GM19239 (cell line): ENCODE data around the gene ZNF217.
"Not testable (repeated sequence)": the region's sequence is repeated elsewhere in the genome, so short reads cannot be mapped to it uniquely, and the experiment has no call there.

Experiments used
- DNase-seq: peaks from one replicate; pipeline ENCODE4 v3.0.0; 2011; ENCODE audit warnings: low spot score; ENCODE audit not compliant: insufficient read length
- FAIRE-seq: peaks from 2 replicates; lab custom pipeline; 2011; peaks lifted over from hg19 to GRCh38; lab: Jason Lieb, UNC

Gene ZNF217

DNA sequence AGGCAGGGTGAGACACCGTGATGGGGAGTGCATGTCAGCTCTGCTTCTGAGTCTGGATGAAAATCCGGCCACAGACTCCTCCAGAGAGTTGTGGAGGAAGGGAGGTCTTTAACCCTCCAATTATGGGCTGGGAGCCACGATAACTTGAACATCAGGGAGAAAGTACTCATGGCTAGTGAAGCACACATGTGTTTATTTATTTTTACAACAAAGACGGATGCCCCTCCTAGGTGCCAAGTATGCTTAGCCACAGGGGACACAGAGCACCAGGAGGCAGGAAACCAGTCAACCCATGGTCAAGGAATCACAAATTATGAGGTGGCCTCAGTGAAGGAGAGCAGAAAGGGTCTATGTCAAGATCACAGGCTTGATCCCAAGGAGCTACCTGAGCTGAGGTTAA lies 54.1 kb downstream of the ZNF217 start:
- no peak for DNase-seq
- FAIRE-seq, result no peak

DNA sequence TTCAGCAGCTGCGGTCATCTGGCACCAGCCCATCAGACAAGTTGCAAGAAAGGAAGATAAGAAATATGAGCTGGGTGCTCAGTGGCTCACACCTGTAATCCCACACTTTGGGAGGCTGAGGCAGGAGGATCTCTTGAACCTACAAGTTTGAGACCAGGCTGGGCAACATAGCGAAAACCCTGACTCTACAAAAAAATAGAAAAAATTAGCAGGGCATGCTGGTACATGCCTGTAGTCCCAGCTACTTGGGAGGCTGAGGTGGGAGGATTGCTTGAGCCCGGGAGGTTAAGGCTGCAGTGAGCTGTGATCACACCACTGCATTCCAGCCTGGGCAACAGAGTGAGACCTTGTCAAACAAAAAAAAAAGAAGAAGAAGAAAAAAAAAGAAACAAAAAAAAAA lies 57.3 kb downstream of the ZNF217 start:
- FAIRE-seq, DNase-seq: not testable (repeated sequence)

DNA sequence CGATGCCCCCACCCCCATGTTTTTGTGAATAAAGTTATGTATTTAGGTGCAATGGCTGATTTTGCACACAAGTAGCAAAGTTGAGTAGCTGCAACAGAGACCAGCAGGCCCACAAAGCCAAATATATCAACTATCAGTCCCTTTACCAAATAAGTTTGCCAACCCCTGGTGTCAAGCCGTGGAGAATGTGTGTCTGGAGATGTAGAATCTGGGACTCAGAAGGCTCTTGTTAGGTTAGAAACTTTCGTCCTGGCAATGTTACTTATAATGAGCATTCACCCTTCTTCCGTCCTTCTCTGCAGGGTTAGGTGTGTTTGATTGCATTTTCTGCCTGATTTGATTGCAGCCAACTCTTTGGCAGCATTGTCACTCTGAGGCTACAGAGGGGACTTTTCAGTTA lies 57.8 kb downstream of the ZNF217 start:
- no peak for FAIRE-seq
- DNase-seq, result no peak

DNA sequence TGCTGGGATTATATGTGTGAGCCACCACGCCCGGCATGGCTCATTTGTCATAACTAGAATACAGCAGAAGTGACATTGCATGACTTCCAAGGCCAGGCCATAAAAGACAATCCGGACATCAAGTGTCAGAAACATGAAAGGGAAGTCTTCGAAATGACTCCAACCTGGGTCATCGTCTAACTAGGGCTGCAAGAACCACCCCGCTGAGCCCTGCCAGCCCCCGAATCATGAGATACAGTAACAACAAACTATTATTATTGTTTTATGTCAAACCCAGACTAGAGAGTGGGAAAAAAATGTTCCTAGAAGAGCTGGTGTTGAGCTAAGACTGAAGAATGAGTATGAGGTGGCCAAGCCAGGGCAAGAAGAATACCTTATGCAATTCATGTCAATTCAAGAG lies 59.6 kb downstream of the ZNF217 start:
- no peak for FAIRE-seq
- DNase-seq, result no peak

DNA sequence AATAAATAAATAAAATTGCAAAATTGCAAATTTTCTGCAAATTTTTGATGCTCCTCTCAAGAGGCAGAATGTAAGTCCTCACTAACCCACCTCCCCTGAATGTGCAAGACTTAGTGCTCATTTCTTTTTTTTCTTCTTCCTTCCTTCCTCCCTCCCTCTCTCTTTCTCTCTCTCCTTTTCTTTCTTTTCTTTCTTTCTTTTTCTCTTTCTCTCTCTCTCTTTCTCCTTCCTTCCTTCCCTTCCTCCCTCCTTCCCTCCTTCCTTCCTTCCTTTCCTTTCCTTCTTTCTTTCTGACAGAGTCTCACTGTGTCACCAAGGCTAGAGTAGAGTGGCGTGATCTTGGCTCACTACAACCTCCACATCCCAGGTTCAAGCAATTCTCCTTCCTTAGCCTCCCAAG lies 60.1 kb downstream of the ZNF217 start:
- DNase-seq (no peak), FAIRE-seq (no peak)

DNA sequence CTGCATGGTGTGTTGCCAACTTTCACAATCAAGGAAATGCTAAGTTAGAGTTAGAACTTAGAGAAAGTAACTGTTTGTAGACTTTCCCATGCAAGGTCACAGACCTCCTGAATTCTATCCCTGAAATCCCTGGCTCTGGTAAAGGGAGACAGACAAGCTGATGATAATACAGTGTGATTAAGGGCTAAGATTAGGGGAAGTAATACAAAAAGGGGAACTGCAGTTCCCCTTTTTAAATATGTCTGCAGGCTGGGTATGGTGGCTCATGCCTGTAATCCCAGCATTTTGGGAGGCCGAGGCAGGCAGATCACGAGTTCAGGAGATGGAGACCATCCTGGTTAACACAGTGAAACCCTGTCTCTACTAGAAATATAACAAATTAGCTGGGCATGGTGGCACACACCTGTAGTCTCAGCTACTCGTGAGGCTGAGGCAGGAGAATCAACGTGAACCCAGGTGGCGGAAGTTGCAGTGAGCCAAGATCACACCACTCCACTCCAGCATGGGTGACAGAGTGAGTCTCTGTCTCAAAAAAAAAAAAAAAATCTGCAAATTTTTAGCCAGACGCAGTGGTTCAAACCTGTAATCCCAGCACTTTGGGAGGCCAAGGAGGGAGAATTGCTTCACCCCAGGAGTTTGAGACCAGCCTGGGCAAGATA lies 60.9 kb downstream of the ZNF217 start:
- FAIRE-seq, DNase-seq: not testable (repeated sequence)

DNA sequence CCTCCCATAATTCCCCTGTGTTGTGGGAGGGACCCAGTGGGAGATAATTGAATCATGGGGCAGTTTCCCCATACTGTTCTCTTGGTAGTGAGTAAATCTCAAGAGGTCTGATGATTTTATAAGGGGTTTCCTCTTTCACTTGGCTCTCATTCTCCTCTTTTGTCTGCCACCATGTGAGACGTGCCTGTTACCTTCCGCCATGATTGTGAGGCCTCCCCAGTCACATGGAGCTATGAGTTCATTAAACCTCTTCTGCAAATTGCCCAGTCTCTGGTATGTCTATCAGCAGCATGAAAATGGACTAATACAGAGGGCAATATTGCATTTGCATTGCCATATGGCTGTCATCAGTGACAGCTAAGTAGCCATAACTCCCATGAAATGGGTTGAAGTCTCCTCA lies 63.2 kb downstream of the ZNF217 start:
- no peak for FAIRE-seq

DNA sequence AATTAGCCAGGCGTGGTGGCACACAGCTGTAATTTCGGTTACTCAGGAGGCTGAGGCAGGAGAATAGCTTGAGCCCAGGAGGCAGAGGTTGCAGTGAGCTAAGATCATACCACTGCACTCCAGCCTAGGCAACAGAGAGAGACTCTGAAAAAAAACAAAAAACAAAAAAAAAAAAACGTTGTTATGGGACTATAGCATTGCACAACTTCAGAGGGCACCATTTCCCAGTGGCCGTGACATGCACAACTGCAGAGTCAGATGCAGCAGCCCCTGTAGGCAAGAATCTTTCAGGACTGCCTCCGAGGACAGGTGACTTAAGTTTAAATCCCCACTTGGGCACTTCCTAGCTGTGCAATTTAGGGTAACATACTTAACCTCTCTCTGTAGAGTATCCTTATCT lies 64.0 kb downstream of the ZNF217 start:
- no peak for DNase-seq
- no peak for FAIRE-seq

More for the DNA sequence above, 63.2 kb downstream of the ZNF217 start:
- no peak for DNase-seq

DNA sequence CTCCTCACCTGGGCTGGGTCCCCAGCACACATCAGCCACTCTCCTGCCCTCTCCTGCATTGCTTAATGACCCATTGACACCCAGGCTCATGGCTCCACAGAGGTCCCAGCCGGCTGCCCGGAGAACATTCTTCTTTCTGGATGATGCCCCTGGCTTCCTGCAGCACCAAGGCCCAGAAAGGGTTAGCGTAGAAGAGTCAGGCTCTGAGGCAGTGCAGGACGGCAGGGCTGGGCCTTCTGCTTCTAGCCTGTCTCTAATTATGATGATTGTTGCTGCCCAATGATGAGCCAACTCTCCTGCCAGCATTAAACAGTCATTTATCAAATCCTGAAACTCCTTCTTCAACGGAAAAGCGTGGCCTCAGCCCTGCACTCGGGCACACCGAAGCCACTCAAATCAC lies 66.4 kb downstream of the ZNF217 start:
- no peak for FAIRE-seq
- no peak for DNase-seq

DNA sequence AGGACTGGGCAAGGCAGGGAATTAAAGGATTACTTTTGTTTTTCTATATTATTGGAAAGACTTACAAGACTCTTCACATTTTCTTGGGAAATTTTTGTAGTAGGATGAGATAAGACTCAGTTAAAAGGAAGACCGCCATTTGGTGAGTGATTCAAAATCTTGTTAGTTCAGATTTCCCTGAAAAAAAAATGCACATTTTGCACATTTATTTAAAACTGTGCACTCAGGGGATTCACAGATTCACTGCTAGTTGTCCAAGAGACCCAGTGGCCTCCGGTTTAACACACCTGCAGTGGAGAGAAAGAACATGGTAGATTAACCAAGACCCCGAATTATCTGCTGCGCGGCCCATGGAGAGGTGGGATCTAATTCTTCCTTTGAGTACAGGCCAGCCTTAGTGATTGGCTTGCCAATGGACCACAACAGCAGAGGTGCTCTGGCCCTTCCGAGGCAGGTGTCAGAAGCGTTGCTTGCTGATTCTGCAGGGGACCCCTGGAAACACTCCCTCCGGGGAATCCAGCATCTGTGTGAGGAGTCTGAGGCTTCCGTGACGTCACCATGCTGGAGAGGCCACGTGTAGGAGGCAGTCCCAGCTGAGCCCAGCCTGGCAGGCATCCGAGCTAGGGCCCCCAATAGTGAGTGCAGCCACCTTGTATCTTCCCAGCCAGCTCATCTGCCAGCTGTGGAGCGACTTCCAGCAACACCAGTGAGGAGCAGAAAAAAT lies 68.9 kb downstream of the ZNF217 start:
- FAIRE-seq (no peak), DNase-seq (no peak)

DNA sequence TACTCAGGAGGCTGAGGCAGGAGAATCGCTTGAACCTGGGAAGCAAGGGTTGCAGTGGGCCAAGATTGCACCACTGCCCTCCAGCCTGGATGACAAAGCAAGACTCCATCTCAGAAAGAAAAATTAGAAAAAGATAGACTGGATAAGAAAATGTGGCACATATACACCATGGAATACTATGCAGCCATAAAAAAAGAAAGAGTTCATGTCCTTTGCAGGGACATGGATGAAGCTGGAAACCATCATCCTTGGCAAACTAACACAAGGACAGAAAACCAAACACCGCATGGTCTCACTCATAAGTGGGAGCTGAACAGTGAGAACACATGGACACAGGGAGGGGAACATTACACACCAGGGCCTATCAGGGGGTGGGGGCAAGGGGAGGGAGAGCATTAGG lies 70.0 kb downstream of the ZNF217 start:
- DNase-seq, FAIRE-seq: not testable (repeated sequence)

DNA sequence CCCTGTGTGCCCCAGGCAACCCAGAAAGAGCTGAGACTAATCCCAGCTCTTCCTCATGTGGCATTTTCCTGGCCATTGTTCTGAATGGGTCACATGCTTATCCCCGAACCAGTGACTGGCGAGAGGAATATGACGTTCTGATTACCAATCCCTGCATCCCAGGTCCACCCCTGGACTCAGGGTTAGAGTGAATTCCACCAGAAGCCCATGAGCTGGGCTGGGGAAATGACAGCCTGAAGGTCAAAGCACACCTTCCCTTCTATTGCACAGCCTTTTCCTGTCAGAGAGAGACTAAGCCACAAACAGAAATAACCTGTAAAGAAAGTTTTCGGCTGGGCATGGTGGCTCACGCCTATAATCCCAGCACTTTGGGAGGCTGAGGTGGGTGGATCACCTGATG lies 70.9 kb downstream of the ZNF217 start:
- DNase-seq (no peak), FAIRE-seq (no peak)

DNA sequence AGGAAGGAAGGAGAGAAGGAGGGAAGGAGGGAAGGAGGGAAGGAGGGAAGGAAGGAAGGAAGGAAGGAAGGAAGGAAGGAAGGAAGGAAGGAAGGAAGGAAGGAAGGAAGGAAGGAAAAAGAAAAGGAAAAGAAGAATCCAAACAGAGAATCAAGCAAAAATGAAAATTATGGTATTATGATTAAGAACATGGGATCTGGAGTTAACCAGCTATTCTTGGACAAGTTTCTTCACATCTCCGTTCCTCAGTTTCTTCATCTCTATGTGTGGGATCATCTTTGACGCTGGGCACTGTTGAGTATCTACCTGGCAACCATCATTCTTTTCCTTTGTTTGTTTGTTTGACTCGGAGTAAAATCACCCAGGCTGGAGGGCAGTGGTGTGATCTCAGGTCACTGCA lies 71.6 kb downstream of the ZNF217 start:
- FAIRE-seq (no peak), DNase-seq (no peak)

DNA sequence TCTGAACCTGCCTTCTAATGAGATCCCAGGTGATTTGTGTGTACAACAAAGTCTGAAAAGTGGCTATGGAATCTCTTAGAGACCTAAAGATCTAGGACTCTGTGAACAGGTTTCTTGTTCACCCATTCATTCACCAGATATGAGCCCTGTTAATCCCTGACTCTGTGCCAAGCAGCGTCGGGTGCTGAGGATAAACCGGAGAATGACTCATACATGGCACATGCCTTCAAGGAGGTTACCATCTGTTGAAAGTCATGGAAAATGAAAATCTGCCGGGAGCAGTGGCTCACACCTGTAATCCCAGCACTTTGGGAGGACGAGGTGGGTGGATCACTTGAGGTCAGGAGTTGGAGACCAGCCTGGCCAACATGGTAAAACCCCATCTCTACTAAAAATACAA lies 72.2 kb downstream of the ZNF217 start:
- not testable (repeated sequence) for FAIRE-seq, DNase-seq

DNA sequence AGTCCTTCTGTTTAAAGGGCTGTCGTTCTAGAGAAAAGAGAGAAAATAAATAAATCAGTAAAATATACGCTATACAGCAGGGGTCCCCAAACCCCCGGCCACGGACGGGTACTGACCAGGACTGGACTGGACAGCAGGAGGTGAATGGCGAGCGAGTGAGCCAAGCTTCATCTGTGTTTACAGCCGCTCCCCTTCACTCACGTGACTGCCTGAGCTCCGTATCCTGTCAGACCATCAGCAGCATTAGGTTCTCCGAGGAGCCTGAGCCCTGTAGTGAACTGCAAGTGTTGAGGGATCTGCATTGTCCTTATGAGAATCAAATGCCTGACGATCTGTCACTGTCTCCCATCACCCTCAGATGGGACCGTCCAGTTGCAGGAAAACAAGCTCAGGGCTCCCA lies 76.5 kb downstream of the ZNF217 start:
- DNase-seq, result no peak
- FAIRE-seq, result no peak
